ENCODE measurements around the gene NRG2.

DNA sequence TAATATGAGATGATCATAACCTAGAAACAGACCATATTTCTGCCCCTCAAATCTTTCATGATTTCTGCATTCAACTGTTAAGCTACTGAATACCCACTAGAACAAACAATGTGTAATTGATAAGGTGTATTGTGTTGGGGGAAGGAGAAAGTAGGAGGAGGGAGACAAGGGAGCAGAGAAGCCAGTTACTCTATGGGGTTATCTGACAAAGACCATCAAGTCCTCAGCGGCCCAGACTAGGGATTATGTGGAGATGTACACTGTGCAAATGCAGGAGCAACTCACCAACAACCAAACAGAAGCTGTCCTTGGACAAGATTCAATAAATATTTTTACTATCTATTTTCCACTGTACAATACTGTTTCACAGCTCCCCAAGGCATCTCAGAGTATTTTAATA, 2.7 kb downstream of the NRG2 start:
- TF ChIP-seq EZH2phosphoT487 (IDR thresholded peaks at IDR 0.05; ENCODE audit: insufficient read depth, low read depth) (no peak), EZH2 (IDR thresholded peaks at IDR 0.05; ENCODE audit: insufficient read depth, poor library complexity, severe bottlenecking) (no peak)
